IMR-90 (cell line): Measurements from ENCODE around the gene SOCS2.

ENCODE experiments used
- FOS ChIP-seq: fragments of 150-350 bp; IDR thresholded peaks from 2 replicates; pipeline ENCODE4 v1.6.1; 2016; ENCODE audit warnings: low read depth, low read length
- RAD21 ChIP-seq: IDR thresholded peaks from 2 replicates; pipeline ENCODE4 v1.6.1; 2012; ENCODE audit warnings: low read length, improper control_type of control experiment

- TF ChIP-seq RAD21 (no peak), FOS (no peak)
Measured at GRCh38 chr12:93583627-93584392, 11.3 kb downstream of the SOCS2 start.
